CD8-positive, alpha-beta memory T cell (primary cell): ENCODE measurements around the gene SH2D3C. TPM values are rescaled to one million over a fixed set of nuclear protein-coding genes. Genes with fewer than 3 reads are reported as not detected.

Experiments used
- CTCF ChIA-PET: fragments of 350-600 bp; sonication (Branson Sonifier 250); formaldehyde crosslinking; loops from one replicate; lab custom pipeline; 2021; ENCODE audit warnings: antibody characterized with exemption; lab: Charles Lee
- POLR2A ChIA-PET: fragments of 350-600 bp; sonication (Branson Sonifier 250); formaldehyde crosslinking; loops from one replicate; lab custom pipeline; 2021; ENCODE audit warnings: antibody characterized with exemption; lab: Charles Lee
- DNase-seq, 5 donors: peaks; one replicate each; pipeline versions ENCODE4 v3.0.0 to v3.0.0-alpha.2; 2020 to 2022; ENCODE audit warnings: mixed read lengths in 1 of 5
- H3K27ac ChIP-seq: one replicate; pipeline ENCODE4 v1.7.0; 2013; ENCODE audit warnings: low read depth, mild to moderate bottlenecking, low read length, moderate library complexity
- H3K27me3 ChIP-seq: 2 replicates; pipeline ENCODE4 v1.7.0; 2013; ENCODE audit warnings: low read length, mild to moderate bottlenecking; ENCODE audit not compliant: insufficient read depth, poor library complexity, severe bottlenecking
- H3K36me3 ChIP-seq: 2 replicates; pipeline ENCODE4 v1.7.0; 2013; ENCODE audit warnings: mild to moderate bottlenecking, low read length, moderate library complexity; ENCODE audit not compliant: insufficient read depth
- H3K4me1 ChIP-seq: 2 replicates; pipeline ENCODE4 v1.7.0; 2013; ENCODE audit warnings: mild to moderate bottlenecking, low read length, moderate library complexity; ENCODE audit not compliant: insufficient read depth
- H3K4me3 ChIP-seq: 2 replicates; pipeline ENCODE4 v1.7.0; 2013; ENCODE audit warnings: mild to moderate bottlenecking, low read length
- H3K9me3 ChIP-seq: 2 replicates; pipeline ENCODE4 v1.7.0; 2013; ENCODE audit warnings: mild to moderate bottlenecking, low read length
- H3K27ac Mint-ChIP-seq, 8 donors: one replicate each; pipeline ENCODE4 v1.8.0; 2020 to 2021; ENCODE audit warnings: mixed read lengths in 8 of 8, mild to moderate bottlenecking in 6 of 8, inconsistent platforms in 3 of 8, moderate library complexity in 3 of 8
- H3K27me3 Mint-ChIP-seq, 2 donors: one replicate each; pipeline ENCODE4 v1.8.0; 2020 to 2021; ENCODE audit warnings: mixed read lengths in 2 of 2, mild to moderate bottlenecking in 1 of 2, moderate library complexity in 1 of 2
- H3K36me3 Mint-ChIP-seq, 3 donors: one replicate each; pipeline ENCODE4 v1.8.0; 2020 to 2021; ENCODE audit warnings: mixed read lengths in 3 of 3, inconsistent platforms in 1 of 3, mild to moderate bottlenecking in 1 of 3
- H3K4me1 Mint-ChIP-seq, 3 donors: one replicate each; pipeline ENCODE4 v1.8.0; 2020 to 2021; ENCODE audit warnings: mixed read lengths in 3 of 3, inconsistent platforms in 1 of 3, mild to moderate bottlenecking in 1 of 3
- H3K4me3 Mint-ChIP-seq, 7 donors: one replicate each; pipeline ENCODE4 v1.8.0; 2020 to 2021; ENCODE audit warnings: mixed read lengths in 7 of 7, mild to moderate bottlenecking in 6 of 7, moderate library complexity in 4 of 7, inconsistent platforms in 2 of 7
- H3K9me3 Mint-ChIP-seq, 5 donors: one replicate each; pipeline ENCODE4 v1.8.0; 2020 to 2022; ENCODE audit warnings: mixed read lengths in 5 of 5, mild to moderate bottlenecking in 3 of 5, moderate library complexity in 2 of 5, inconsistent platforms in 1 of 5
- polyA plus RNA-seq: library from polyadenylated mRNA; unstranded; fragments of 300-500 nt; fragmentation: Illumina TruSeq; gene quantifications from one replicate; pipeline ENCODE4 v1.2.3, GENCODE V29; 2021
- total RNA-seq, 2 experiments: library from RNA; stranded (reverse); gene quantifications; one replicate each; pipeline ENCODE4 v1.2.3, GENCODE V29; 2021

SH2D3C gene
- total and polyA plus RNA-seq, 3 experiments from 2014 or later = 13.9 to 50.7 (median 14.1) TPM

- Mint-ChIP-seq H3K4me3 (peak overlapping the region; percentile 80 to 97 (median 86)), H3K27me3 (no peaks in the 10 kb centered on the region), H3K27ac (peak overlapping the region; percentile 73 to 91 (median 87)), H3K9me3 (no peaks in the 10 kb centered on the region), H3K36me3 (peaks cover 0 to 40% (median 7%) of the 10 kb centered on the region in 3 donors), H3K4me1 (peaks cover 14 to 25% (median 23%) of the 10 kb centered on the region in 3 donors)
- Histone ChIP-seq H3K27ac (peak overlapping the region; percentile 62), H3K4me1 (peaks cover 22% of the 10 kb centered on the region), H3K27me3 (no peaks in the 10 kb centered on the region), H3K36me3 (no peaks in the 10 kb centered on the region), H3K9me3 (no peaks in the 10 kb centered on the region), H3K4me3 (peak overlapping the region; percentile 94)
- ChIA-PET POLR2A (interaction anchor here (0.8 to 1.9 kb wide), 11 partner anchors 13 to 187 kb away, joined by 3 to 16 read pairs (median 4); partner anchors contain the start of genes CDK9, CFAP157, SH2D3C and TTC16), CTCF (interaction anchor here (0.7 to 6.1 kb wide), 57 partner anchors 9 to 510 kb away, joined by 3 to 68 read pairs (median 6); partner anchors contain the start of genes AK1, CDK9, CFAP157 and ENG)
- DNase-seq = peak in 1 of 5 donors; percentile 58
These were observed 44.2 kb downstream of the SH2D3C start for GRCh38 chr9:127734247-127734746.

GRCh38 chr9:127733614-127734013, 44.9 kb downstream of the SH2D3C start:
- POLR2A ChIA-PET = no interaction called here
- Histone ChIP-seq H3K27ac (no peak overlapping the region), H3K9me3 (no peaks in the 10 kb centered on the region), H3K36me3 (no peaks in the 10 kb centered on the region), H3K27me3 (no peaks in the 10 kb centered on the region), H3K4me3 (no peak overlapping the region), H3K4me1 (peaks cover 22% of the 10 kb centered on the region)
- Mint-ChIP-seq H3K27me3 (no peaks in the 10 kb centered on the region), H3K4me1 (peaks cover 14 to 25% (median 23%) of the 10 kb centered on the region in 3 donors), H3K27ac (peak overlapping the region in 5 of 8 donors; percentile 17 to 89 (median 60)), H3K4me3 (peak overlapping the region in 5 of 7 donors; percentile 28 to 97 (median 60)), H3K9me3 (no peaks in the 10 kb centered on the region), H3K36me3 (peaks cover 0 to 34% (median 7%) of the 10 kb centered on the region in 3 donors)
- CTCF ChIA-PET = interaction anchor here (0.6 to 6.1 kb wide), 14 partner anchors 14 to 273 kb away, joined by 3 to 68 read pairs (median 18); partner anchors contain the start of genes CFAP157, PTRH1 and TTC16
- DNase-seq = no peak

- peaks cover 0 to 25% (median 0%) of the 10 kb centered on the region in 3 donors for H3K36me3 Mint-ChIP-seq
- H3K27me3 Mint-ChIP-seq = no peaks in the 10 kb centered on the region
- peaks cover 14 to 25% (median 23%) of the 10 kb centered on the region in 3 donors for H3K4me1 Mint-ChIP-seq
- peak overlapping the region in 1 of 8 donors; percentile 60 for H3K27ac Mint-ChIP-seq
- peak overlapping the region in 1 of 7 donors; percentile 37 for H3K4me3 Mint-ChIP-seq
- ChIA-PET CTCF (interaction anchor here (1.3 to 6.1 kb wide), 4 partner anchors 13 to 190 kb away, joined by 3 to 68 read pairs (median 20); no protein-coding TSS in a partner anchor), POLR2A (no interaction called here)
- Histone ChIP-seq H3K27me3 (no peaks in the 10 kb centered on the region), H3K4me1 (peaks cover 22% of the 10 kb centered on the region), H3K36me3 (no peaks in the 10 kb centered on the region), H3K9me3 (no peaks in the 10 kb centered on the region), H3K27ac (no peak overlapping the region), H3K4me3 (no peak overlapping the region)
- no peaks in the 10 kb centered on the region for H3K9me3 Mint-ChIP-seq
- no peak for DNase-seq
These were observed 46.0 kb downstream of the SH2D3C start for GRCh38 chr9:127732444-127732843.

DNA sequence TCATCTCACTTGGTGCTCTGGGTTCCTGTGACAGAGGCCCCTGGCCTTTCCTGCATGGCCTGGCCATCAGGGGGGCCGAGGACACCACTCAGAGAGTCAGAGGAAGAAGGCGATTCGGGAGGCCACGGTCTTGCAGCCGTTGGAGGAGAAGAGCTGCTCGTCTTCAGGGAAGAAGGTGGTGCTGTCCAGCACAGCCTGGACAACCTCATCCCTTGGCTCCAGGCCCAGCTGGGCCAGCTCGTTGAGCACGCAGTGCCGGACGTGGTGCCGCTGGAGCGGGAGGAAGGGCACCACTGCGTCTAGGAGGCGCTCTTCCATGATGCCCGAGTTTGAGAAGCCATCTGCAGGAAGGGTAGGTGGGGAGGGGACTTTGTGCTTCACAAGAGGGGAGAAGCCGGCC, 46.5 kb downstream of the SH2D3C start:
- Histone ChIP-seq H3K36me3 (no peaks in the 10 kb centered on the region), H3K9me3 (no peaks in the 10 kb centered on the region), H3K27me3 (no peaks in the 10 kb centered on the region), H3K27ac (no peak overlapping the region), H3K4me1 (peaks cover 22% of the 10 kb centered on the region), H3K4me3 (no peak overlapping the region)
- H3K9me3 Mint-ChIP-seq = no peaks in the 10 kb centered on the region
- H3K27ac Mint-ChIP-seq = peak overlapping the region in 2 of 8 donors; percentile 64 to 71
- ChIA-PET CTCF (interaction anchor here (0.9 to 1.5 kb wide), 2 partner anchors 147 to 190 kb away, joined by 3 read pairs; no protein-coding TSS in a partner anchor), POLR2A (no interaction called here)
- no peaks in the 10 kb centered on the region for H3K27me3 Mint-ChIP-seq
- H3K4me1 Mint-ChIP-seq = peaks cover 14 to 25% (median 23%) of the 10 kb centered on the region in 3 donors
- peaks cover 0 to 22% (median 0%) of the 10 kb centered on the region in 3 donors for H3K36me3 Mint-ChIP-seq
- peak overlapping the region in 1 of 7 donors; percentile 48 for H3K4me3 Mint-ChIP-seq
- no peak for DNase-seq

- Mint-ChIP-seq H3K36me3 (peaks cover 0 to 22% (median under 1%) of the 10 kb centered on the region in 3 donors), H3K9me3 (no peaks in the 10 kb centered on the region), H3K27ac (peak overlapping the region in 2 of 8 donors; percentile 47 to 50), H3K4me1 (peaks cover 14 to 23% (median 19%) of the 10 kb centered on the region in 3 donors), H3K27me3 (no peaks in the 10 kb centered on the region), H3K4me3 (no peak overlapping the region)
- Histone ChIP-seq H3K4me3 (no peak overlapping the region), H3K27ac (no peak overlapping the region), H3K4me1 (peaks cover 22% of the 10 kb centered on the region), H3K9me3 (no peaks in the 10 kb centered on the region), H3K27me3 (no peaks in the 10 kb centered on the region), H3K36me3 (no peaks in the 10 kb centered on the region)
- DNase-seq = no peak
- POLR2A ChIA-PET = interaction anchor here (0.9 kb wide), 1 partner anchor 10 kb away, joined by 3 read pairs; no protein-coding TSS in a partner anchor
- CTCF ChIA-PET = interaction anchor here (0.6 to 1.5 kb wide), 3 partner anchors 139 to 191 kb away, joined by 3 read pairs; no protein-coding TSS in a partner anchor
These were observed 47.6 kb downstream of the SH2D3C start for GRCh38 chr9:127730799-127731410.

- H3K36me3 Mint-ChIP-seq = peaks cover 0 to 22% (median 2%) of the 10 kb centered on the region in 3 donors
- DNase-seq = no peak
- H3K27ac ChIP-seq = no peak overlapping the region
- H3K4me1 Mint-ChIP-seq = peaks cover 10 to 16% (median 13%) of the 10 kb centered on the region in 3 donors
- H3K4me3 Mint-ChIP-seq = no peak overlapping the region
- POLR2A ChIA-PET = no interaction called here
- CTCF ChIA-PET = no interaction called here
- H3K36me3 ChIP-seq = no peaks in the 10 kb centered on the region
- H3K27me3 Mint-ChIP-seq = no peaks in the 10 kb centered on the region
- H3K9me3 ChIP-seq = no peaks in the 10 kb centered on the region
- H3K9me3 Mint-ChIP-seq = no peaks in the 10 kb centered on the region
- H3K4me3 ChIP-seq = no peak overlapping the region
- H3K27me3 ChIP-seq = no peaks in the 10 kb centered on the region
- no peak overlapping the region for H3K27ac Mint-ChIP-seq
- peaks cover 15% of the 10 kb centered on the region for H3K4me1 ChIP-seq
These were observed 48.2 kb downstream of the SH2D3C start for GRCh38 chr9:127730262-127730661.

GRCh38 chr9:127729522-127730256, 48.8 kb downstream of the SH2D3C start:
- H3K9me3 ChIP-seq = no peaks in the 10 kb centered on the region

More at GRCh38 chr9:127729522-127730256, 48.8 kb downstream of the SH2D3C start:
- Histone ChIP-seq H3K4me3 (no peak overlapping the region), H3K27me3 (no peaks in the 10 kb centered on the region), H3K4me1 (peaks cover 14% of the 10 kb centered on the region), H3K36me3 (no peaks in the 10 kb centered on the region), H3K27ac (no peak overlapping the region)
- ChIA-PET POLR2A (no interaction called here), CTCF (interaction anchor here (1.1 to 1.5 kb wide), 6 partner anchors 10 to 192 kb away, joined by 3 to 6 read pairs (median 3); no protein-coding TSS in a partner anchor)
- H3K9me3 Mint-ChIP-seq = no peaks in the 10 kb centered on the region
- H3K4me3 Mint-ChIP-seq = no peak overlapping the region
- H3K27ac Mint-ChIP-seq = peak overlapping the region in 3 of 8 donors; percentile 23 to 97 (median 29)
- peaks cover 9 to 15% (median 11%) of the 10 kb centered on the region in 3 donors for H3K4me1 Mint-ChIP-seq
- H3K36me3 Mint-ChIP-seq = peaks cover 0 to 21% (median 2%) of the 10 kb centered on the region in 3 donors
- DNase-seq = no peak
- H3K27me3 Mint-ChIP-seq = no peaks in the 10 kb centered on the region
